Muscle of back (tissue), 11 donors: ENCODE data around the gene HAUS2. TPM values are rescaled to one million over a fixed set of nuclear protein-coding genes. Genes with fewer than 3 reads are reported as not detected.
"Not testable (repeated sequence)": the region's sequence is repeated elsewhere in the genome, so short reads cannot be mapped to it uniquely, and the experiment has no call there.

Experiments
- DNase-seq, 3 donors: peaks; one replicate each; pipeline versions ENCODE4 v3.0.0 to v3.0.0-alpha.2; 2013
- polyA plus RNA-seq, 10 donors: library from polyadenylated mRNA; unstranded; fragments of 120-200 nt; gene quantifications; one replicate each; pipeline ENCODE4 v1.2.1, GENCODE V29; 2013; ENCODE audit not compliant: insufficient read length in 10 of 10

Gene HAUS2
- polyA plus RNA-seq, 10 donors: 15.6 to 22.2 (median 18.3) TPM

DNA sequence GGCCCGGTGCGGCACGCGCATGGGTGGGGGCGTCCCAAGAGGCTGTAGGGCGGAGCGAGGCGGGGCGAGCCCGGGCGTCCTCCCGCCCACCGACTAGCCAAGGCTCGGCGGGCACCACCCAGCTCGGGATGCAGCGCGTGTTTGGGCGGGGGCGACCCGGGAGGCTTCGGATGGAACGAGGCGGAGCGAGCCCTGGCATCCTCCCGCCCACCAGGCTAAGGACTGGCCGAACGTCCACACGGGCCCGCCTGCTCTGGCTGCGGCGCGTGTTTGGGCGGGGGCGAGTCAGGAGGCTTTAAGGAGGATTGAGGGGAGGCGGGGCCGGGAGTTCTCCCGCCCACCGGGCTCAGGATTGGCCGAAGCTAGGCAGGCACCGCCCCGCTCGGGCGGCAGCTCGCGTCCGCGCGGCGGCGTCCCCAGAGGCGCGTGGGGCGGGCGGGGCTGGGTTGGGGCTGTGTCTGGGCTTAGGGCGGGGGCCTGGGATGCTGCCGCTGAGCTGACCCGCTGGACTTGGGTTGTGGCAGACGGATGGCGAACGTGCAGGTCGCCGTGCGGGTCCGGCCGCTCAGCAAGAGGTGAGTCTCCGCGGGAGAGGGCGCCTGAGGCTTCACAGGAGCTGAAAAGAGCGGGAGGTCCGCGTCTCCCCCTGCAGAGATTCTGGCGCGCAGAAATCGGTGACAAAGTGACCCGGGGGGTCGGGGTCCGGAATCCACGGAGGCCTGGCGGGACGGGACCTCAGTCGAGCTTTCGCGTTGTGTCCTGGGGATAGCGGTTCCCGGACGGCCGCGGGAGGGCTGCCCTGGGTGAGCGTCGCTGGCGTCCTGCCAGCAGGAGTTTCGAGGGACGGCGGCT is 26.8 kb downstream of the HAUS2 start, which contains the start of gene STARD9:
Gene STARD9, plus strand, starts transcription at position 419 of the 852 bp plus-strand sequence. Its CDS starts 110 bp downstream, at position 529.
- peak; percentile 99 to 100 (median 99) for DNase-seq

DNA sequence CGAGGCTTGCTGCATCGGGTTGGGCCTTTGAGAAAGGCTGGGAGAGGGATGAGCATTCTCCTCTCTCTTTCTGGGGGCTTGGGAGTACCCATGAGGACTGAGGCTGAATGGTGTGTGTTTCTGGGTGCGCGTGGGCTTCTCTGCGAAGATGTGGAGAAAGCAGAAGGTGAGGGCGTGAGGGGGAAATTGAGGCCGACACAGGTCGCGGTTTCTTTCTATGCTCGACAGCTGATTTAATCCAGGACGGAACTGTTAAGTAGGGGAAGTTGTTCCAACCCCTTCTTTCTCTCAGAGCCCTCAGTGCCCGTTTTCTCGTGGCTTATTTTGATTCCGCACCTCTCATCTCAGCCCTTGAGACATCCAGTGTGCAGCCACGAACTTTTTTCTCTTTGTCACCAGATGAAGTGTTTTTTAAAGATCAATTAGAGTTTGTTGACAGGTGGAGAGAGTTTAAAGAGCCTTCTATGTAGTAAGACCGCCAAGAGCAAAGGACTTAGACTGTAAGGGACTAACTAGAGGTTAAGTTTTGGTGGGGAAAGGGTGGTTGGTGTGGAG is 27.5 kb downstream of the HAUS2 start:
- DNase-seq: no peak

DNA sequence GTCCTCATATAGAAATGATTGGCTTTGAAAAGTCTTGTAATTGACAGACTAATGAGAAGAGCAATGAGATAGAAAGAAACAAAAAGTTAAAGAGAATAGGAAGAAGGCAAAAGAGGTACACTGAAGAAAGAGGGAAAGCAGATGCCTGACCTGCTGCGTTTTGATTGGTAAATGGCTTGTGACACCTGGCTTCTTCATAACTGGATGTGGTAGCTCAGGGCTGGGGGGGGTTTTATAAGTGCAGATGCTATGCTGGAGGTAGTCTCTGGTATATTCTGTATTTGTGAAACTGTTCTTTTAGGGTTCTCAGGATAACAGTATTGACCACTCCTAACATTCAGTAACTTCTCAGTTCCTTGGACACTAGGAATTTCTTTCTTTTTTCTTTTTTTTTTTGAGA is 28.1 kb downstream of the HAUS2 start:
- DNase-seq: no peak

DNA sequence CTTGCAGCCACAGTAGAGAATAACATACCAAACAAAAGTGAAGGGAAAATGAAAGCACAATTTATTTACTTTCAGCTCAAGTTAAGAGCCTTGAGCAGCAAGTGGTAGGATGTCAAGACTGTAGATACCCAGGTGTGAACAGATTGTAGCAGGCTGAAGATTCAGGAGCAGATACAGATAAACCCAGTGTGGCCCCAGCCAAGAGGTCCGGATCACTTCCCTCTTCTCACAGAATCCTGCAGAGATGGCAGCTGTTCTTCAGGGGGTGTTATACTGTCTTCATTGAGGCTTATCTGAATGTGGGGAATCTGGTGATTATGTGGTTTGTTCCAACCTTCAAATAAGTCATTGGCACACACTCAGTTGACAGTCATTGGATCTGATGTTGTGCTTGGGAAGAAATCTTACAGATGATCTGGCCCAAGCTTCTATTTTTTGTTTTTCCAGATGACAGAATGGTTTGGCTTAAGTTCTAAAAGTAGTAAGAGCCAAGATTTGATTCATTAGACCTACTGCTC is 28.9 kb downstream of the HAUS2 start:
- DNase-seq: peak; percentile 62 to 81 (median 66)

DNA sequence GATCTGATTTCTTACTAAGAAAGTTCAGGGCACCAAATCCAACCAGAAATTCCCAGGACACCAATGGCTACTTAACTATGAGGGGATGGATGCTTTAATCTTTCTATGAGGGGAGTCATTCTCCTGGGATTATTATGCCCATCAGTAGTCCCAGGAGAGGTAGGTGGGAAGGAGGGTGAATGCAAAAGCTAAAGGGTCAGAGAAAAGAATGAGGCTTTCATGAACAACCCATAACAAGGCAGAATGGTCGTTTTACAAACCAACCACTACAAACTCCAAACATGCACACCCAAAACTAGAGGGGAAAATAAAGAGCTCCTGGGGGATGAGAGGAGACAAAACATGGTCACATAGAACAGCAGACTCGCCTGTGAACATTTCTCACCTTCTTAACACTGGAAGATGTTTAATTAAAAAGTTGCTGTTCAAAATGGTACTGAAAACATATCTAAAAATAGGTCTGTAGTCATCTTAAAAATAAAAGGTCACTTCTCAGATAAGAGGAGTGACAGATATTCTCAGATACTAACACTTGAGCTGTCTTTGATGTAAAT is 30.4 kb downstream of the HAUS2 start:
- no peak for DNase-seq

DNA sequence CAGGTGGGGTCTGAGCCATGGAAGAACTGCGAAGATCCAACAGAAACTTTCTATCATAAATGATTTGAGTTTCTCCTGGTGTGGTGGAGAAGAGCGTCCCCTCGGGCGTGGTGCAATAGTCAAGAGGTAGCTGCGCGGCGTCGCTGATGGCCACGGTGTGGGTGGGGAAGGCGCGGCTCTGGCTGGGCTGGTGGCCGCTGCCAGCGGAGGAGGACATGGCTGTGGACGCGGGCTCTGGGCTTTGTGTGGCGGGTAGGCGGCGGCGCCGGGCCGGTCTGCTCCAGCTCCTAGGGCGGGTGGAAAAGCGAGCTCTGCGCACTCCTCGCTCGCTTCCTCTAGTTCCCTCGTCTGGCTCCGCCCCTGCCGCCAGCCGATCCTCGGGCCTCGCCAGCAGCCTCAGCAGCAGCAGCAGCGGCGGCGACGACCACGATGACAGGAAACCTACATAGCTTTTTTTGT is 32.7 kb downstream of the HAUS2 start:
- peak; percentile 82 to 95 (median 85) for DNase-seq

DNA sequence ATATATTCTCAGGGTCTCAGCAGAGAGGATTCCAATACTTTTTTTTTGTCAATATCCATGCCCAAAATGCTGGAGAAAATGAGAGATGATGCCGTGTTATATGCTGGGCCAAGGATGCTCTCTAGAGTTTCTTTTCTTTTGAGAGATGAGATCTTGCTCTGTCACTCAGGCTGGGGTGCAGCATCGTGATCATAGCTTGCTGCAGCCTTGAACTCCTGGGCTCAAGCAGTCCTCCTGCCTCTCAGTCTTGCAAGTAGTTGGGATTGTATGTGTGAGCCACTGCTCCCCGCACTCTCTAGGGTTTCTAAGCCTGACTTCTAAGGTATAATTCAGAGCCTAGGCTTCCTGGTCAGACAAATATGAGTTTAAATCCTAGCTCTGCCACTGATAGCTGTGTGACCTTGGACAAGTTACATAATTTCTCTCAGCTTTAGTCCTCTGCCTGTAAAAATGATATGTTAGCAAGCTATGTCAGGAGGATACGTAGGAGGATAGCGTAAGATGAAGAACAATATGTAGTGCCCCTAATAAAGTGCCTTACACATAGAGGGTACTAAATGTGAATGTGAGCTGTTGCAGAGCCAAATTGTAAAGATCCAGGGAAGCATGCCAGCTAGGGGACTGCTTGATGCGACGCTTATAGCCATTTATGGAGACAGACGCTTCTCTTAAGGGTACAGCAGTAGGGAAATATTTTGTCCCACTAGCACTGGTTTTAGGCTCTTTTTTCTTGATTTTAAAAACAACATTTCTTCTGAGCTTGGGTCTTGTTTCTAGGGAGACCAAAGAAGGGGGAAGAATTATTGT is 34.1 kb downstream of the HAUS2 start:
- no peak for DNase-seq

DNA sequence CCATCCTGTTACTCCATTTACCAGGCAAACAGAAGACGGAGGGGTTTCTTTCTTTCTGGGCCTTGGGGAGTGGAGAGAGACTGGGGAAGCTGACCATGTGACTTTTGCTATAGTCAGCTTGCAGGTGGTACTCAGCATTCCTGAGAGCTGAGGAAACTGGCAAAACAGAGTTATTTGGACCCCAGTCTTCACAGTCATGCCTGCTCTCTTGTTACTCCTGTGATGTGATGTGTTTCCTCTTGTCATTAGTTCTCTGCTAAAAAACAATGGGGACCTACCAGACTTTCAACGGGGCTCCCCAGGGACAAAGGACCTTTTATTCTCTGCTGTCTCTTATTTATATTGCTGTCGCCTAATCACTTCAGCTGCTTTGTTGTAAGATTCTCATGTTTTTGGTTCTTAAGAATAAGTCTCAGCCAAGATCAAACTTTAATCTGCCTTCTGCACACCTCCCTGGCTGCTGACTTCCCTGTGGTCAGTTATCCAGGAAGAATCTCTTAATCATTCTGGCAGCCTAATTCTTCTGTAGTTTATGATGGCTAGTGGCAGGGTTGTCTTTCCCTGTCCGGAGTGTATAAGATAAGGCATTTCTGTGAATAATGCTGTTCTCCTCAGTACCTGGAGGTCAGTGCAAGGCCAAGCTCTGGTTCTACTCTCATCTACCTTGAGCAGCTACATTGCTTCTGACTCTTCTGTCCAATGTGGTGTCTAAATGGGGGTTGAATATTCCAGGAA is 35.6 kb downstream of the HAUS2 start:
- DNase-seq: no peak

DNA sequence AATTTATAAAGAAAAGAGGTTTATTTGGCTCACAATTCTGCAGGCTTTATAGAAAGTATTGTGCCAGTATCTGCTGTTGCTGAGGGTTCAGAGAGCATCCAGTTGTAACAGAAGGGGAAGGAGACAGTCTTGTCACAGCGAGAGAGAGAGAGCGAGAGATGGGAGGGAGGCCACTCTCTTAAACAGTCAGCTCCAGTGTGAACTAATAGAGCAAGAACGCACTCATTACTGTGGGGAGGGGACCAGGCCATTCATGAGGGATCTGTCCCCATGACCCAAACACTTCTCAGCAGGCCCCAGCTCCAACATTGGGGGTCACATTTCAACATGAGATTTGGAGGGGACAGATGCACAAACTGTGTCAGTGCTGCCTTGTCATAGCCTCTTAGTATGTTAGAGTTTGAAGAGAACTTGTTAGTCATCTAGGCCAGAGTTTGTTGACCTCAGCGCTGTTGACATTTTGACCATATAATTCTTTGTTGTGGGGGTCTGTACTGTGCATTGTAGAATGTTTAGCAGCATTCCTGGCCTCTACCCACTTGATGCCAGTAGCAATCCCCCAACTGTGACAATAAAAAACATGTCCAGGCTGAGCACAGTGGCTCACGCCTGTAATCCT is 42.1 kb downstream of the HAUS2 start:
- no peak for DNase-seq

DNA sequence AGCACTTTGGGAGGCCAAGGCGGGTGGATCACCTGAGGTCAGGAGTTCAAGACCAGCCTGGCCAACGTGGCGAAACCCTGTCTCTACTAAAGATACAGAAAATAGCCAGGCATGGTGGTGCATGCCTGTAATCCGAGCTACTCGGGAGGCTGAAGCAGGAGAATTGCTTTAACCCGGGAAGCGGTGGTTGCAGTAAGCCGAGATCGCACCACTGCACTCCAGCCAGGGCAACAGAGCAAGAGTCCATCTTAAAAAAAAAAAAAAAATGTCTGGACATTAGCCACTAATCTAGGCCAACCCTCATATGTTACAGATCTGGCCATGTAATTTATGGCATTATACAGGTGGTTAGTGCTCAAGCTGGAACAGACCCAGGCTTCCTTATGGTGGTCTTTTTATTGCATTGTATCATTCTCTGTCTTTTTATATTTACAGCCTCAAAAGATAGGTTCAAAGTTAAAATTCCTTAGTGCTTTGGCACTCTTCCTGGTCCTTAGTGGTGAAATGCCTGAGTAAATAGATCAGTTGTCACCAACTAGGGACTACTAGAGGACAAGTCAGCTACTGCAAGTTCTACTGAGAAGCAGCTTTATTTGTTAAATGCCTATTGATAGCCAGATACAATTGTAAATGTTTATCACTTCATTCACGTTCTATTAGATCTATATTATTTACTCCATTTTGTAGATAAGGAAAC is 42.7 kb downstream of the HAUS2 start:
- no peak for DNase-seq

DNA sequence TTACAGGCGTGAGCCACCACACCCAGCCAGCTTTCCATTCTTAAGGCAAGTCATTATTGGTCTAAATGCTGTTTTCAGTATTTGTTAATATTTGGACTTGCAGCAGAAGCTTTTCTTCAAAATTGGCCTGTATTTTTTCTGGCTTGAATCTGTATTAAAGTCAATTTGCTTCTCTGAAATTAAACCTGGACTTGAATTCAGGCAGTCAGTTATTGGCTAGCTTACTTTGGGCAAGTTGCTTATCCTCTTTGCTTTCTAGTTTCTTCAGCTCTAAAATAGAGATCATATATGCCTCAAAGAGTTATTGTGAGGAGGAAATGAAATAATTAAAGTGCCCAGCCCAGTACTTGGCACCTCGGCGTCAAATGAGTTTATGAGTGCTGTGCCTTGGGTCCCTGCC is 44.1 kb downstream of the HAUS2 start:
- DNase-seq: no peak

DNA sequence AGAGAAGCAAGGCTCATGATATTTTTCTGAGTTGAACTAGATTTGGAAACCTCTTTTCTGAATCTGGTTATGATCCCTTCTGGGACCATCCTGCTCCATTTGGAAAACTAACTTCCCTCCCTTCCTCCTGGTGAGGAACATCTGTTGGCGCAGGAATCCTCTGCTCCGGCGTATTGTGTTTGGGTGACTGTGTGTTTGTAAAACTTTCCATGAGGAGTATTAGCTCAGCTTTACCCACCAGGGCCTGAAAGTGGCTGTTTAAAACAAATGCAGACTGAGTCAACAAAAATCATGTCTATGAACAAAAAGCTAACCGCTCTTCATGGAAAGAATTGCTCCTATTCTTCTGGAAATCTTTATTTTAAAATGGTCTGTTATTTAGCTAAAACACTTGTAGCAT is 44.5 kb downstream of the HAUS2 start:
- DNase-seq: peak; percentile 66 to 92 (median 83)

DNA sequence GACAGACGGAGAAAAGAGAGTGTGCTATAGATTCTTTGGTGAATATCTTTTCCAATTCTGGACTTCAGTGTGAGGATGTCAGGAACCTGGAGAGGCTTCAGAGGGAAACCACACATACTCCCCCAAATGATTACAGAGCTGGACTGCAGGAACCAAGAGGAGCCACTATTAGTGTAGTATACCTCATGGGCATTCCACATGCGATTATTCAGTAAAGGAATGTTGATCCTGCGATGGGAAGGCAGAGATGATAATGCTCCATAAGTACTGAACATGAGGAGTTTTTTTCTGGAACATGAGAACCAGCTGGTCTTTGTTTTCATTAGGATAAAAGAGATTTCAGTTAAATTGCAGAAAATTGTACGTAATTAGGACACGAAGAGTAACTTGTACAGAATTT is 45.5 kb downstream of the HAUS2 start:
- no peak for DNase-seq

DNA sequence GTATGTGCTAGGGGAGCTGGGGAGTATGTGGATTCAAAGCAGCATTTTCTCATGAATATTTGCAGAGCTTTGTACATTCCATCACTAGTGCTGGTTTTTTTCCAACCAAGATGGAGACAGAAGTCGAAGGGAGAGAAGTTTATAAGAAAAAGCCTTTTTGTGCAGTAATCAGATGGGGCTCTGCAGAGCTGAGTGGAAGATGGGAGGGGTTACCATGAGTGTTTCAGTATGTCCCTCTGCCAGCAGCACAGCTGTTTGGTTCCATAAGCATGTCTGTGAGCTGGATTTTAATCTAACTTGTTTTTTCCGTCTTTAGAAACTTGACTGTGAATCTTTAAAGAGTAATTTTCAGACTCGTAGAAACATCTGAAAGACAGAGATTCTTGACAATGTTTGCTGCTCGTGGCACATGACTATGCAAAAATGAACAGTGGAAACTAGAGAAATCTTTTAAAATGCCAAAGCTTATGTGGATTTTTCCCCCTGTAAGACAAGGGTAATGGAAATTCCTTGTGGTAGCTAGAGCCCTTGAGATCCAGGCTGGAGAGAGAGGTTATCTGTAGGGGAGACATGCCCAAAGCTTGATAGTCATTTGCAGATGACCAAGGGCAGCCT is 47.1 kb downstream of the HAUS2 start:
- peak; percentile 76 to 93 (median 89) for DNase-seq

DNA sequence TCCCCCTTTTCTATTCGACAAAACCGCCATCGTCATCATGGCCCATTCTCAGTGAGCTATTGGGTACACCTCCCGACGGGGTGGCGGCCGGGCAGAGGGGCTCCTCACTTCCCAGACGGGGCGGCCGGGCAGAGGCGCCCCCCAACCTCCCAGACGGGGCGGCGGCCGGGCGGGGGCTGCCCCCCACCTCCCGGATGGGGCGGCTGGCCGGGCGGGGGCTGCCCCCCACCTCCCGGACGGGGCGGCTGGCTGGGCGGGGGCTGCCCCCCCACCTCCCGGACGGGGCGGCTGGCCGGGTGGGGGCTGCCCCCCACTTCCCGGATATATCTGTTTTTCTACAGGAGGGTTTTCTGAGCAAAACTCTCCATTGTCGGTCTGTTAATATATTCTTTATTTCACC is 52.7 kb downstream of the HAUS2 start:
- not testable (repeated sequence) for DNase-seq

DNA sequence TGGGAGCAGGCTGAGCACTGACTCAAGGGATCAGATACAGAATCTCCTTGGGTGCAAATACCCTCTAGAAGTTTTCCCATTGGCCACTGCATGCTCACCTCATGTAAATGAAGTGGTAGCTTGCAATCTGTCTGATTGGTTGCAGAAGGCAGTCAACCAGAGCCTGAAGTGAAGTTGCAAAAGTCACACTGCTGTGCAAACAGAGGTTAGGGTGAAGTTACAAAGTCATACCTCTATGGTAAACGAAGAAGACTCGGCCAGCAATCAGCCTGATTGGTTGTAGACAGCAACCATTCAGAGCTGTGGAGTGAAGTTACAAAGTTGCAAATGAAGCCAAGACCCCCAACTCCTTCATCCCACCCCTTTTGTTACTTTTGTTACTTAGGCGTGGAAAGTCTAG is 53.9 kb downstream of the HAUS2 start:
- no peak for DNase-seq

DNA sequence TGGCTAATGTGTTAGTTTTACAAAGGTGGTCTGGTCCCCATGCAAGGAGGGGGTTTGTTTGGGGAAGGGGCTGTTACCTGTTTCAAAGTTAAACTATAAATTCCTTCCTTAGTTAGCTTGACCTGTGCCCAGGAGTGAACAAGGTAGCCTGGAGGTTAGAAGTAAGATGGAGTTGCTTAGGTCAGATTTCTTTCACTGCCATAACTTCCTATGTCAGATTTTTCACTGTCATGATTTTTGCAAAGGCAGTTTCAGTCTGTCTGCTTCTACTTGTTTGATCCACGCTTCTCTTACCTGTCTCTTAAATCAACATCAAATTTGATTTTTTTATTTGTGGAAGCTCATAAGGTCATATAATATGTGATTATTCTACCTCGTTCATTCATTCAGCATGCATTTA is 55.3 kb downstream of the HAUS2 start:
- no peak for DNase-seq

DNA sequence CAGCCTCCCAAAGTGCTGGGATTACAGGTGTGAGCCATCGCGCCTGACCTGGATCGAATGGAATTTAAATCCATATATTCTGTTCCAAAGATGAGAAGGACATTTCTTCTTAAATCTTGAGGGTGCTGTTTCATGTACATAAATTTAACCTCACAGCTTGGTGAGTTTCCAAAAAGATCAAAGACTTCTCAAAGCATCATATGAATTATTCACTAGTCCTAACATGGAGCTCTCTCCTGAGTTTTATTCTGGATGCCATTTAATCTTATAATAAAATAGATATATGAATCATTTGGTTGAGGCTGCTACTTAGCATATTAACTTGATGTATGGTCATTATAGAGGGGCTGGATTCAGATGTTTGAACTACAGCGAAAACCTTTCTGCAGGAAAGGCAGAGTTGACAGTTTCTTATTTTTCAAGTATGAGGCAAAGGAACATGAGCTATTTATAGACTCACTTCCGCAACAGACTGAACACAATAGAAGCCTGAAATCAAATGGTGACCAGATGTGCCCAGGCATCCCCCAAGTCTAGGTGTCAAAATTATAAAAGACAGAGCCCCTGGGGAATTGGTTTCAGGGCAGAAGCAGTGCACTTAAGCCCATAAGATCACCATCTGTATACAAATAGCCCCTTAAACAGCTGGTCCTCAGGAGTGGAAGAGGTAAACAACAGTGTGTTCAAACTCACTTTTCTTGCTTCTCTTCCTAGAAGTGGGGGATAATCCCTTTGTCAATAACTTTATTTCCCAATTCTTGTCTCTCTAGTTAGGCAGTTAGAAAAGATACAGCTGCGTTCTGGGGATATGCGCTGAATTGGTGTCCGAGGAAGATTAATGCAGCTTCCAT is 56.5 kb downstream of the HAUS2 start:
- DNase-seq: peak in 2 of 3 donors; percentile 69 to 87

DNA sequence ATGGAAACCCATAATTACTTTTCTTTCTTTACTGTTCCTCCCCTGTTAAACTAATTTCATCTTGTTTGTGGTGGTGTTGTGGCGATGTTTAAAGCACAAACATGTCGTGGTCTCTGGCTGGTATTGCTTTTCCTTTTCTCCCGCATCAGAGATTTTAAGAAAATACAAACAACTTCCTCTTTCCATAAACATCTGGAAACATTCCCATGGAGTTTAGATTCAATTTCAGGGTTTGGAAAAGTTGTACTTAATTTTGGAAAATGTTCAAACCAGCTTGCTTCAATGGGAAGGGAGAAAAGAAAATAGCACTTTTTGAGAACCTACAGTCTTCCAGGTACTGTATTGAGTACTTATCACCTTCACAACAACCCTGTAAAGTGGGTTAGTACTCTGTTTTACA is 57.2 kb downstream of the HAUS2 start:
- DNase-seq: peak in 2 of 3 donors; percentile 29 to 72
